22Rv1 (cell line): ENCODE measurements around the gene LRRC46.

Experiments
- H3K27ac ChIP-seq: fragments of 450-650 bp; 2 replicates; pipeline ENCODE4 v1.5.1; 2017
- ZFX ChIP-seq: fragments of 450-650 bp; IDR thresholded peaks from 2 replicates; pipeline ENCODE4 v1.6.1; 2017; ENCODE audit warnings: antibody characterized with exemption, borderline replicate concordance
- TF ChIP-seq, protein P1 (sequence below): fragments of 450-650 bp; IDR thresholded peaks from 2 replicates; pipeline ENCODE4 v1.5.1; 2017; ENCODE audit warnings: mild to moderate bottlenecking

LRRC46 gene

DNA sequence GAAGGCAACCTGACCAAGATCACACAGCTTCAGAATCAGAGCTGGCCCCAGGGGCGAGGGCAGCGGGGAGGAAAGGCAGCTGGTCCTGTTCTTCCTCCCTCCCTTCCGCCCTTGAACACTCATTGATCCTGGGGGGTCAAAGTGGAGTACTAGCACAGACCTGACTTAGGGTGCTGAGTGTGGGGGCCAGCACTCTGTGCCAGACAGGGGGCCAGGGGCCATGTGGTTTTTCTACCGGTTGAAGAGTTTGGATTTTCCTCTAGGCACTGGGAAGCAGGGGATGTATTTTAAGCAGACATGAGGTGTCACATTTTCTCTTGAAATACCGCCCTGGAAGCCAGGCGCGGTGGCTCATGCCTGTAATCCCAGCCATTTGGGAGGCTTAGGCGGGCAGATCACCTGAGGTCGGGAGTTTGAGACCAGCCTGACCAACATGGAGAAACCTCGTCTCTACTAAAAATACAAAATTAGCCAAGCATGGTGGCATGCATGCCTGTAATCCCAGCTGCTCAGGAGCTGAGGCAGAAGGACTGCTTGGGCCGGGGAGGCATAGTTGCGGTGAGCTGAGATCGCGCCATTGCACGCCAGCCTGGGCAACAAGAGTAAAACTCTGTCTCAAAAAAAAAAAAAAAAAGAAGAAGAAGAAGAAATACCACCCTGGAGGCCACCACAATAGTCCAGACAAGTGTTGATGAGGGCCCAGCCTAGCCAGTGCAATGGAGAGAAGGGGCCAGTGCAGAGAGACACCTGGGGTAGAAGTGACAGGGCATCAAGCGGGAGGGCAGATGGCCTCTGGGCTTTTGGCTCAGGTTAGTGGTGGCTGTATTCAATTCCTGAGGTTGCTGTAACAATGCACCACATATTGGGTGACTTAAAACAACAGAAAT is 25.2 kb upstream of the LRRC46 start:
- H3K27ac ChIP-seq, result no peak overlapping the region
- TF ChIP-seq, protein P1, sequence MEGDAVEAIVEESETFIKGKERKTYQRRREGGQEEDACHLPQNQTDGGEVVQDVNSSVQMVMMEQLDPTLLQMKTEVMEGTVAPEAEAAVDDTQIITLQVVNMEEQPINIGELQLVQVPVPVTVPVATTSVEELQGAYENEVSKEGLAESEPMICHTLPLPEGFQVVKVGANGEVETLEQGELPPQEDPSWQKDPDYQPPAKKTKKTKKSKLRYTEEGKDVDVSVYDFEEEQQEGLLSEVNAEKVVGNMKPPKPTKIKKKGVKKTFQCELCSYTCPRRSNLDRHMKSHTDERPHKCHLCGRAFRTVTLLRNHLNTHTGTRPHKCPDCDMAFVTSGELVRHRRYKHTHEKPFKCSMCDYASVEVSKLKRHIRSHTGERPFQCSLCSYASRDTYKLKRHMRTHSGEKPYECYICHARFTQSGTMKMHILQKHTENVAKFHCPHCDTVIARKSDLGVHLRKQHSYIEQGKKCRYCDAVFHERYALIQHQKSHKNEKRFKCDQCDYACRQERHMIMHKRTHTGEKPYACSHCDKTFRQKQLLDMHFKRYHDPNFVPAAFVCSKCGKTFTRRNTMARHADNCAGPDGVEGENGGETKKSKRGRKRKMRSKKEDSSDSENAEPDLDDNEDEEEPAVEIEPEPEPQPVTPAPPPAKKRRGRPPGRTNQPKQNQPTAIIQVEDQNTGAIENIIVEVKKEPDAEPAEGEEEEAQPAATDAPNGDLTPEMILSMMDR, result no peak
- TF ChIP-seq ZFX, result no peak

DNA sequence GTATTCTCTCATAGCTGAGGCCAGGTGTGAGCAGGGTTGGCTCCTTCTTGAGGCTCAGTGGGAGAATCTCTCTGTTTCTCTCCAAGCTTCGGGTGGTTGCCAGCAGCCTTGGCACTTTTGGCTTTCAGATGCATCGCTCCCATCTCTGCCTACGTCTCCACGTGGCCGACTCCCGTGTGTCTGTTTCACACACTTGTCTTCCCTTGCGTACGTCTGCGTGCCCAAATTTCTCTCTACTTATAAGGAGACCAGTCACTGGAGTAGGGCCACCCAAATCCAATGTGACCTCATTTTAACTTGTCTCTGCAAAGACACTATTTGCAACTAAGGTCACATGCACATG is 24.6 kb upstream of the LRRC46 start:
- TF ChIP-seq, protein P1, result no peak
- no peak for TF ChIP-seq ZFX
- no peak overlapping the region for H3K27ac ChIP-seq

DNA sequence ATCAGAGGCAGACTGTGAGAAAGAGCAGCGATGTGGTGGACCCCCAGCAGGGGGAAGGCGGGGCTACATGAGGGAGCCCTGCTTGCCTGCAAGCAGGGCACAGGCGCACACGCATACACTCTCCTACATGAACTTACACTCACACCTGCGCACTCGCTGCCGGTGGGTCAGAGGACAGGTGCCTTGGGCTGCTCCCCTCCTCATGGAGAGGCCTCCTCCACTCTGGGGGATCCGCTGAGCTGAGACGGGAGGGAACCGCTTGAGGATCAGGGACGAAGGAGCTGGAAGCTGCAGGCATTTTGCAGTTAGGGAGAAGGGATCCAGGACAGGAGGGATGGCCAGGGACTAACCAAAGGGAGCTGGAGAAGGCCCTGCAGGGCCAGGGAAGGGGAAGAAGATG is 24.0 kb upstream of the LRRC46 start:
- TF ChIP-seq, protein P1, result no peak
- no peak for TF ChIP-seq ZFX
- no peak overlapping the region for H3K27ac ChIP-seq

DNA sequence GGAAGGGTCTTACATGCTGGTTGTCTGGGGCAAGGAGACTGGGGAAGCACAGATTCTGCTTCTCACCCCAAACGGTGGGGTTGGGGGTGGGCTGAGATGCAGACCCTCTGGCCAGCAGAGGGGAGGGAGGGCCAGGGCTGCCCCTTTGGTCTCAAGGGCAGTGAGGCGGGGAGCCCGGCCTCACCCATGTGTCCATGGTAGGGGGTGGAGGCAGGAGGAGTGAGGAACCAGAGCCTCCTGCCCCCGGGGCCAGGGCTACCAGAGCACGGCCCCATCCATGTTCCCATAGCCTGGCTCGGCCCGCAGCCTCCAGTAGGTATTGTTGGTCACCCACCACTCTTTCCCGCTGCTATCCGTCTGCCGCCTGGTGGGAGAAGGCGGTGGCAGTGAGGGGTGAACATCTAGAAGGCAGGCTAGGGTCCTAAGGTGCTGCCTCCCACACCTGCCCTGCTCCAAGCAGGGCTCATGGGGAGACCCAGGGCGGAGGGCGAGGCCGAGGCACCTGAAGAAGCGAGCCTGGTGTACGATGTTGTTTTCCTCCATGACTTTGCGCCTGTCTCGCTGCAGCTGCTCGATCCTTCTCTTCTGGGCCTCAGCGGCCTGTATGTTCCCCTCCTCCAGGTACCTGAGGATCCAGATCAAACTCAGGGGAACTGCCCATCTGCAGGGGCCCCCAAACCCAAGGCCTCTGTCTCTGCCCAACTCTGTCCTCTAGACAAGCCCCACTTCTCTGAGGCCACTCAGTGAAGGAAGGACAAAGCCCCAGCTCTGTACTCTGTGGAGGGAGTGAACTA is 23.2 kb upstream of the LRRC46 start:
- TF ChIP-seq ZFX, result no peak
- TF ChIP-seq, protein P1, result no peak
- H3K27ac ChIP-seq, result no peak overlapping the region

DNA sequence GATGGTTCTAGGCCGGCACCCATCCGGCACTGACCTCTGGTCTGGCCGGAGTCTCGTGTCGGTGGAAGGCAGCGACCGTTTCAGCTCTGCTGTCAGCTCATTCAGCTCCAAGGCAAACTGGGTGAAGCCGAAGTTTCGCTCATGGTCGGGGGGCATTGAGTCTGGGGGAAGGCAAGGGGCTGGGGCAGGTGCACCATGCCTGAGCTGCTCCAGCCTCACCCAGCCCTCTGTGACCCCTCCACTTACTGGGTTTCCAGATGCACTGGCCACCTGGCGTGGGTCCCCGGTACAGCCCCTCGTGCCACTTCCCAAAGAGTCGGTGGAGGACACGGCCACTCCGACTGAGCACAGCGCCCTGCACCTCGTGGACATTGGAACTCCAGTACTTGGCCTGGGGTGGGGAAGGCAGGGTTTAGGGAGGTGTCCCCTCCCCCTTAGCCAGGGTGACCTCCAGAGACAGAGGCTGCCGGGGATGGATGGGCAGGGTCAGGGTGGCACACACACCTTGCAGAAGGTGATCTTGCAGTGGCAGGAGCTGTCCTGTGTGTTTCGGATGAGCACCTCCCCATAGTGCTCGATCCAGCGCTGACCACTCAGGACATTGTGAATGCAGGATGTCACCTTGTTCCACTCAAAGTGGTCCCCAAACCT is 22.5 kb upstream of the LRRC46 start:
- no peak for TF ChIP-seq ZFX
- TF ChIP-seq, protein P1, result no peak
- no peak overlapping the region for H3K27ac ChIP-seq

DNA sequence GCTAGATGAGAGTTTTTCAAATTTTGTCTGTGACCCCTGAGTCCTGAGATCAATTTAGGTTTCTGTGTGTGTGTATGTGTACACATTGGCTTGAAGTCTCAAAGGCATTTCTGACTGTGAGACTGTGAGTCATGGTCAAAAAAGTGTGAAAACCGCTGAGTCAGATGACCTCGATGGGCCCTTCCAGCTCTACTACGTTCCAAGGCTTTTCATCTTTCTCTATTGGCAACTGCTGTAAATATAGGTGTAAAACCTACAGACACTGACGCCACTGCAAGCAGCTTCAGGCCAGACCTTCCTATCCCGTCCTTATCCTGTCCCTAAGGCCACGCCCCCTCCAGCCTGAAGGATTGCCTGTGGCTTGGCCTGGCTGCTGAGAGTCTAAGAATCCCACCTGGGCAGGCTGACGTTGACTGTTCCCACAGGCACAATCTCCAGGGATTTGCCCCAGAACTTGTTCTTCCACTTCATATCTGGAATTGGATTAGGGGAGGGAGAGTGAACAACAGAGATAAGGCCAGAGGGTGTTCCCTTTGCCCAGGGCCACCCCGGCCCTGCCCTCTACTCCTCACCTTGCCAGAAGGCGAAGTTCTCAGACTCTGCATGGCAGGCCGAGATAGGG is 21.2 kb upstream of the LRRC46 start:
- TF ChIP-seq, protein P1, result no peak
- no peak for TF ChIP-seq ZFX
- H3K27ac ChIP-seq, result no peak overlapping the region
